SH-SY5Y (cell line): ENCODE results near the gene MALAT1.

Source experiments
- GATA2 ChIP-seq: IDR thresholded peaks from 2 replicates; pipeline ENCODE4 v1.6.1; 2011; ENCODE audit warnings: mild to moderate bottlenecking, low read depth, low read length
- GATA3 ChIP-seq: IDR thresholded peaks from 2 replicates; pipeline ENCODE4 v1.6.1; 2011; ENCODE audit warnings: low read depth, mild to moderate bottlenecking, low read length, moderate library complexity

DNA sequence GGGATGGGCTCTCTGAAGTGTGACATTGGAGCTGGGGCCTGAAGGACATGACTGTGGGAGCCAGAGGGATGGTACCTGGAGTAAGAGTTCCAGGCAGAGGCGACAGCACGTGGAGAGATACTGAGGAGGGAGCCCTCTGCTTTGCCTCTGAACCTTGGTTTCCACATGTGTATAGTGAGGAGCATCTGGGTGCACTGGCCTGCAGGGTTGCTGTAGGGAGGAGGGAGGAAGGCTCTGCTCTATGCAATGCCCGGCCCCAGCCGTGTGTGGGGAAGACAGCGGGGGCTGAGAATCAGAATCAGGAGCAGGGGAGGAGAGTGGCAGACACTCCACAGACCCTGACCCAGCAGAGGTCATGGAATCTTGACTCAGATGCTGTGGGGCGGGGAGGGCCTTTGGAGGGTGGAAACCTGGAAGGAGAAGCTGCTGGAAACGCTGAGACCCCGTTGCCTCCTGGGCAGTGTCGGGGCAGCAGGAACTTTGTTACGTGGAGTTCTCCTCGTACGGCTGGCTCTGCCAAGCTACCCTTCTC, 30.0 kb downstream of the MALAT1 start:
- TF ChIP-seq GATA2 (no peak), GATA3 (no peak)
